ENCODE results near the gene RTF1.

Gene RTF1

DNA sequence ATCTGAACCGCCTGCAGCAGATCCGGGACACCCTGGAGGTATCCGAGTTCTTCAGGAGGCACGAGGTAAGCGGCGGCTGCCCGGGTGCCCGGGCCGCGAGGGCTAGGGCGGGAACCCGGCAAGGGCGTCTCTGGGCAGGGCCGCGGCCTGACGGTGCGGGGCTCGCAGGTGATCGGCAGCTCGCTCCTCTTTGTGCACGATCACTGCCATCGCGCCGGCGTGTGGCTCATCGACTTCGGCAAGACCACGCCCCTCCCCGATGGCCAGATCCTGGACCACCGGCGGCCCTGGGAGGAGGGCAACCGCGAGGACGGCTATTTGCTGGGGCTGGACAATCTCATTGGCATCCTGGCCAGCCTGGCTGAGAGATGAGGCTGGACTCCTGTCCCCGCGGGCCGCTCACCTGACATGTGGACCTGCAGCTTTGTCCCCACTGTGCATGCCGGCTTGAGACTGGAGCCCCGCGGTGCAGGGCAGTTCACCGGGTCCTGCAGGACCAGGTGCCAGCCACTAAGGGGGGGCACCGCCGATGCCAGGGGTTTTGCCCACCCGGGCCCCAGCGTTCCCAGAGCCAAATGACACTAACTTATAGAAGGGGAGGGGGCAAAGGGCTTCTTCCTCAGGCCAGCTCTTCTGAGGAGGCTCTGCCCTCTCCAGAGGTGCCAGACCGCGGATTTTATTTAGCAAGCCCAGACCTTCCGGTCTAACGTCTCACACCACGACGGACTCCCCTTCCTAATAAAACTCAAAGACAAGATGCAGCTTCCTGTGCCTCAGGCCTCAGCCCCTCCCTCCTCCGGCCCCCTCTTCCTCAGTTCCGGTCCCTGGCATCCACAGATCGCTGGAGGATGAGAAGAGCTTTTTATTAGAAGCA, 86.1 kb downstream of the RTF1 start:
- no peak for DNase-seq (ENCODE audit: low read depth in 1 of 2, low spot score in 1 of 2)

DNA sequence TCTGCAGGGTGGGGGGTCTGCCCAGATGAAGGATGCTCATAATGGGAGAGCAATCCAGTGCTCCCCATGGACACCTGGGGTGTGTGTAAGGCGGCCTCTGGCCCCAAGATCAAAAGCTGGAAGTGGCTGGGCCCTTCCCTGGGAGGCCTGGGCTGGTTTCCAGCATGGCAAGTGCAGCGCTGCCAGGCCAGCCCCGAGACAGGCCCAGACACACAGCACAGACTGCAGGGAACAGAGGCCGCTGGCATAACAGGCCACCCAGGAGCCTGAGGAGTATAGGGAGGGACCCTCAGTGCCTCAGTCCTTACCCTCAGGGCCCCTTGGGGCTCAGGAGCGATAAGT, 86.7 kb downstream of the RTF1 start:
- DNase-seq (ENCODE audit: low read depth in 1 of 2, low spot score in 1 of 2): no peak

DNA sequence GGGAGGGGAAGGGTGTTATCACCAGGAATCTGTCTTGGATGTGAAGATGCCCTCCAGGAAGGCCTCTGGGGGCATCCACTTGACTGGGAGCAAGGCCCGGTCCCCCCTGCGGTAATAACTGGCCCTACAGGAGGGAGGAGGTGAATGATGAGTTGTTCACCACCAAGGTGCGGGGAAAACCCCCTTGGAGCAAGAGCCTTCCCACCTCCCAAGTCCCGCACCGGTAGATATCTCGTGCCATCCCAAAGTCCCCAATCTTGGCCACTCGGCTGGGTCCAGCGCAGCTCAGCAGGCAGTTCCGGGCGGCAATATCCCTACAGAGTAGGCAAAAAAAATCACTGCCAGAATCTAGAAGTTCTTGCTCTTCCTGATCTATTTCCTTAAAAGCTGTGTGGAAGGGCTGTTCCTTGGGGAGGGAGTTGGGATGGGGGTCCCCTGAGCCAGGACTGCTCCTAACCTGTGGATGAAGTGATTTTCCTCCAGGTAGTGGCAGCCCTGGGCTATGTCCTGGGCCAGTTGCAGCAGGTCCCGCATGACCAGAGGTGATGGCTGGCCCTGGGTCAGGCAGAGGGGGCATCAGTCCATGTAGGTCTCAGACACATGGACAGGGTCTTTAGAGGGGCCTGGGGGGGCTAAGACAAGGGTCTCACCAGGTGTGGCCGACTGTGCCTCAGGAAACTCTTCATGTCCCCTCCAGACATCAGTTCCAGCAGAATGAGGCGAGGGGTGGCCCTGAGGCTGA, 88.0 kb downstream of the RTF1 start:
- no peak for DNase-seq (ENCODE audit: low read depth in 1 of 2, low spot score in 1 of 2)

DNA sequence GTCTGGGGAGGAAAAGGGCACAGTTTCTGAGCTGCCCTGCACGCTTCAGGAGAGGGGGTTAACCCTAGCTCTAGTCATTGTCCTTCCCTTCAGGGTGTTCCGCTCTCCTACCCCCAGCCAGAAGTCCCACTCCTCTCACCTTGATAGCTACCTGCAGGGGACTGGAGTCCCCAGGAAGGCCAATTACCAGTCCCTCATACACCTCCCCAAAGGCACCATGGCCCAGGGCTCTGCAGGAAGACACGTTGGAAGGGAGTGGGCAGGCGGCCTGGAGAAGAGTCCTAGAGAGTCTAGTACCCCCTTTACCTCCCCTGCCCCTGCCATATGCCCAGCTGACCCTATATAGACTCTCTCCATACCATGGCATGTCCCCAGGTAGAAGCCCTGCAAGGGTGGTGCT, 88.9 kb downstream of the RTF1 start:
- DNase-seq (ENCODE audit: low read depth in 1 of 2, low spot score in 1 of 2): no peak

DNA sequence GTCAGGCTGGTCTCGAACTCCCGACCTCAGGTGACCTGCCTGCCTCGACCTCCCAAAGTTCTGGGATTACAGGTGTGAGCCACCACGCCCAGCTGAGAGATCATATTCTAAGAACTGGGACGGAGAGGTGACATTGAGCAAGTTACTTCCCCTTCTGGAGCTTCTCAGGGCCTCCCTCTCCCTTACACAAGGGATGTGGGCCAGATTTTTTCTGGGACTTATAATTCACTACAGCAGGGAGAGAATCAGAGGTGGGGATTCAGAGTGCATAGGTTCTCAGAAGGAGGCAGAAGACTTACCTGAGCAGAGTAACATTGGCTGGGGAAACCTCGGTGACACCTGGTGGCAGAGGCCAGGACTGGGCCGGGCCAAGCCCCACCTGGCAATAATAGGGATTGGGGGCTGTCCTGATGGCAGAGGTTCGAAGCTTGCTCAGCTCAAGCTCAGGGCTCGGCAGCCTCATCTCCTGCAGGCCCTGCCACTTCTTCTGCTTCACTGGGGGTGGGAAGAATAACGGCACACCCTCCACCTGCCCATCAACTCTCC, 90.0 kb downstream of the RTF1 start:
- no peak for DNase-seq (ENCODE audit: low read depth in 1 of 2, low spot score in 1 of 2)

DNA sequence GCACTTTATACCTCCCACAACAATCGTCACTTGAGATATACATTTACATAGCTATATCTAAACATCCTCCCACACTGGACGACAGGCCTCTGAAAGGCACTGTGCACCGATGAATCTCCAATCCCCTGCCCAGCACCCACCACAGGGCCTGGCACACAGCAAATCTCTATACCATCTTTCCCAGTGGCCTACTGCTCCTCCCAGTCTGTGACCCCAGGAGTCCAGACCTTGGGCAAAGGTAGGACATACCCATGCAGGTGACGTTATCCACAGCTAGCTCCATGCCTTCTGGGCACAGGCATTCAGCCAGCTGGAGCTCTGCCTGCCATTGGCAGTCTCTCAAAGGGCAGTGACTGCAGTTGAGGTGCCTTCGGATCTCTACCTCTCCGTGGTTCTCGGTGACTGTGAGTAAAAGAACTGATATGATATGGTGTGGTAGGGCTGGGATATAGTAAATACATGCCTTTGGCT, 91.0 kb downstream of the RTF1 start:
- no peak for DNase-seq (ENCODE audit: low read depth in 1 of 2, low spot score in 1 of 2)

DNA sequence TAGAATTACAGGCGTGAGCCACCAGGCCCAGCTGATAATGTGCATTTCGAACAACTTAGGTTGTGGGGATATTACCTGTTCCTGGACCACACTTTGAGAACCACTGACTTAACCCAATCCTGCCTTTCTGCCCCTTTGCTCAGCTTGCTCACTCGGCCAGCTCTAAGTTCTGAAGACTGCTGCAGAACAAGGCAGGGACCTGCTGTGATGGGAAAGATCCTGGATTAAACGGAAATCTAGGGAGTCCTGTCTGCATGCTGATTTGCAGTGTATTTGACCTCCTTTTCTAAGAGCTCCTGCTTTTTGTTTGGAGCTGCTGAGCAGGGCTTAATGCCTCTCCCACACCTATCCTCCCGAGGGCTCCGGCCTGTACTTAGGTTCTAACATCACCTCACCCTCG, 93.8 kb downstream of the RTF1 start:
- DNase-seq (ENCODE audit: low read depth in 1 of 2, low spot score in 1 of 2): no peak

DNA sequence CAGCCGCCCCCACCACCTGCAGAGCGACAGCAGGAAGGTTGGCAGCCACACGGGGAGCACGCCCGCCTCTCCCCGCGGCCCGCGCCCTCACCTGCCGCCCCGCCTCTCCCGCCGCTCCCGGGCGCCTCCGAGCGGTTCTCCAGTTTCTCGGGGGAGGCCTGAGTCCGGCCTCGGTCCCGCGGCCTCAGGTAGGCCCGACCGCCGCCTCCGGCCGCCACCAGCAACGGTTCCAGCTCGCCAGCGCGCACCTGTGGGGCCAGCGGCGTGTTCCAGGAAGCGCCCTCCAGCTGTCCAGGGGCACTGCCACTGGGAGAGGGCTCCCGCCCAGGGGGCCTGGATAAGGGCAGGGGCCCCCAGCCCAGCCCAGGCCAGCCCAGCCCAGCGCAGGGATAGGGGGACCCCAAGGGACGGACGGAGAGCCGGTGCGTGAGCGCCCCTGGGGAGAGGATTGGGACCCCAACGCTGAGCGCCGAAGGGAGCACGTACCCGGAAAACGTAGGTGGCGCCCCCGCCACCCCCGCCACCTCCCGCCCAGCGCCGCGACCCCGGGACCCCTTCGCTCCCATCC, 94.5 kb downstream of the RTF1 start:
- DNase-seq (ENCODE audit: low read depth in 1 of 2, low spot score in 1 of 2): no peak

DNA sequence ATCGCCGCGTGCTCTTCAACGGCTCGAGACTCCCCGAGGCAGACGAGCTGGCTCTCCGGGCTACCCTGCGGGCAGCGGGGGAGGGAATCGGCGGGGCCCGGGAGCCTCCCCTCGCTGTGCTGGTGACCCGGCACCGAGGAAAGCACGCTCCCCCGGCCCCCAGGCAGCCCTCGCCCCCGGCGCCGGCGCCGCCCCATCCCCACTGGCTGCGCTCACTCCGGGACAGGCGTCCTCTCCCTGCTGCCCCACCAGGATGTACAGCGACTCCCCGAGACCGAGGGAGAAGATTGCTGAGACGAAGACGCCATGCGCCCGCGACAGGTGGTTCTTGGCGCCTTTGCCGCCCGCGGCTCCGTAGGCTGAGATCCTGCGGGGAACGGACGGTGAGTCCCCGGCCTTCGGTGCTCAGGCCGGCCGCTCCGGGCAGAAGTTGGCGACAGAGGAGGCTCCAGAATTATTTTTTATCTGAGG, 95.0 kb downstream of the RTF1 start:
- no peak for DNase-seq (ENCODE audit: low read depth in 1 of 2, low spot score in 1 of 2)

DNA sequence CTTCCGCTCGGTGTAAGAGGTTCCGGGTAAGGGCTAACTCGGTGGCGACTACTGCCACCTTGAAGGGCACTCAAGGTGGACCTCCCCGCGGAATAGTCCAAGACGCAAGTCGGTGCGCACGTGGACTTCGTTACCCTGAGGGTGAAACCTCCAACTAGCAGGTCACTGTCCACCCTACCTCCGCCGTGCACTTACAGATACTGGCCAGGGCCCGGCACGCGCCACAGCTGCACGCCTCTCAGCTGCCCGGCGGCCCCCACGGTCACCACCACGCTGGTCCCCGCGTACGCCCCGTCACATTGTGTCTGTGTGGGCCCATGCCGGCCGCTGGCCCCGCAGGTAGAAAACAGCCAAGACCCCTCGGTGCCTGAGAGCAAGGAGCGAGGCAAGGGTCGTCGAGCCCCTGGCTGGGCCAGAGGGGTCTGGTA, 95.6 kb downstream of the RTF1 start:
- no peak for DNase-seq (ENCODE audit: low read depth in 1 of 2, low spot score in 1 of 2)

DNA sequence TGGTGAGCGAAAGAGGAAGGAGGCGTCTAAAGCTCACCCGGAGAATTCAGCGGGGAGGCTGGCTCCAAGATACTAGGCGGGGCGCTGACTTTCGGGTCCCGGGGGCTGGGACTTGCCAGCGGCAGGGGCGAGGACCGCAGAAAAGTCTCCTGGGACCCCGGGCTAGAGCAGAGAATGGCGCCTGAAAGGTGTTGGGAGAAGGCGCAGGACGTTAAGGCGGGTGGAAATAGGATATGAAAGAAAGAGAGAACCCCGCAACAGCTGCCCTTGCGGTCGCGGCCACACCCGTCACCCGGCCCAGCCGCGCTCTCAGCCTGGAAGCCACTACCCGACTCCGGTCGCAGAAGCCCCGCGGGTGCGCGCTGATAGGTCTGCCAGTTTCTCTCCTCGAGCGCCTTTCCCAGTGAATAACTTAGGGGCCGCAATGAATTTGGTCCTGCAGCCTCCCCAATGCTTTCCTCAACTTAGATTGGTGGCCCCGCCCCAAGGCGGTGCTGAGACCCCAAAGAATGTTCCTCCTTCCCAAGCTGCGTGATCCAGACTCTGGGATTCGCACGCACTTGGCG, 96.1 kb downstream of the RTF1 start:
- DNase-seq (ENCODE audit: low read depth in 1 of 2, low spot score in 1 of 2): no peak

DNA sequence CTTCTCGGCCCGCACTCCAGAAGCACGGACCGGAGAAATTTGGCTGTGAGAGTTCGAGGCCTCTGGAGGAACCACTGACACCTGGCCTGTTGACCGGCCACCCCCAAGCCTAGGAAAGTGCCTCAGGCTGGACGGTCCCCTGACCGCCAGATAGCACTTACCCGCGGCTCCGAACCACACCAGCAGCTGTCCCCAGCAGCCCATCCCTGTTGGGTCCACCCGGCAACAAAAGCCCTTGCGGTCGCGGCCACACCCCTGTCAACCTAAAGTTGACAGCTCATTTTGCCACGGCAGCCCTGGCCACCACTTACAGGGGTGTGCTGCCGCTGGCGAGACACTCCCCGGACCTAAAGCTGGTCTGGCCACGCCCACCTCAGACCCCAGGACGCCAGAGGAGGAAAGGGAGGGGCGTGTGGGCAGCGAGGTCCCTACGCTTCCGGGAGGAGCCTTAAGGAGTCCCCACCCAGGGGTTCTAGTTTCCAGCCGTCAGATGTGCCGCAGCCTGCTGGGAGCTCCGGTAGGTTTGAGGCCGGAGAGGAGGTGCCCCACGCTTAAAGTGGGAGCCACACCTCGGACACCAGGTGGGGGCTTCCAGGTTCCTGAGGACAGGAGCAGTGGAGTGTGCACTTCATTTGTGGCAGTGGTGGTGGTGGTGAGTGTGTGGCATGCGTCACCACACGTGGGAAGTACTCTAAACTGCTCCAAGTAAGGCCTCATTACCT, 96.8 kb downstream of the RTF1 start, which contains the start of gene LTK:
LTK (minus strand) TSS at position 322 of the 722 bp plus-strand sequence; CDS start at position 204, 118 bp downstream.
- no peak for DNase-seq (ENCODE audit: low read depth in 1 of 2, low spot score in 1 of 2)

DNA sequence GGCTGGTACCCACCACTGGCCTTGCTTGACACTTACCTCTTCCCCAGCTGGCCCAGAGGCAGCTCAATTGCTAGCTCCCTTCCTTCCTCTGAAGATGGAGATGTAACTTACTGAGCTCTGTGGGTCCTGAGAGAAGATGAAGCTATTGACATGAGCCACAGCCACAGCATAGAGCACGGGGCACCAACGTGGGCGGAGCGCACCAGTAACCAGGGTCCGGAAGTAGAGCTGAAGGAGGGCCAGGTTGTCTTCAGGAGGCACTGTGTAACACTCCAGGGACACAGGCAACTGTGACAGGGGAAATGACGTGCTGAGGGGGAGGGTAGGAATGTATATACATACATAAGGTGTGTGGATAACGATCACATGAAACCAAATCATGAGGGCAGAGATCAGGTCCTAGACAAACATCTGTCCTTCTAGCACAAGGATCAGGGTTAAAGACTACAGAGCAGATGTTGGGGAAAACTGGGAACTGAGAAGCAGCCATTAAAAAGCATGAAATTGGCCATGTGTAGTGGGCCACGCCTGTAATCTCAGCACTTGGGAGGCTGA, 101.1 kb downstream of the RTF1 start:
- DNase-seq (ENCODE audit: low read depth in 1 of 2, low spot score in 1 of 2): no peak

DNA sequence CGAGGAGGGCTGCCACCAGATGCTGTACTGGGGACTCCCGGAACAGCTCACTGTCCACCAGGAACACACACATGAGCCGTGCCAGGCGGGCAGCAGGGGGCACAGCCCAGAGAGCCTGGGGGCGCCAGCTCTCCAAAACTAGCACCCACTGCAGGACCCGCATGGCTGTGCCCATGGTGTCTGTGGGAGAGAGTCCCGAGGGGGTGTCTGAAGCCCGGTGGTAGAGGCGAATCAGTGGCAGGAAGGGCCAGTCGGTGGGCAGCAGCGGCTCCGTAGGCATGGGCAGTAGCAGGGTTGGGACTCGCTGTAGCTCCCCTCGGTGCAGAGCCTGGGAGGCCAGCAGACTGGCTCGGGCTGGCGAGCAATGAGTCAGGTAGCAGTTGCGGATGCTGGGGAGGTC, 103.7 kb downstream of the RTF1 start:
- DNase-seq (ENCODE audit: low read depth in 1 of 2, low spot score in 1 of 2): no peak

DNA sequence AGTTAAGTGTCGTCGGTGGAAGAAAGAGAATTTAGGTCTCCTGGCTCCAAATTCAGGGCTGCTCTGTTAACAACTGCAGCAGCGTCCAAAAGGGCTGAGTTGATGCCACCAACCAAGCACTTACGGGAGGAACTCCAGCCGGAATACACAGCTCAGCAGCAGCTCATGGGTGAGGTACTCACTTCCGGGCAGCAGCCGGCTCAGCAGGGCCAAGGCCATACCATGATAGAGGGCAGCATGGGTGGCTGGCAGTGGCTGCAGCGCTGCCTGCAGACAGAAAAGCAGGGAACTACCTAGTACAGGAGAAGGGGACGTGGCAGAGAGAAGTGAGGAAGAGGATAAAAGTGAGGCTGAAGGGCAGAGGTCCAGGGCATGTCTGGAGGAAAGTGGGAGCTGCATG, 104.7 kb downstream of the RTF1 start:
- DNase-seq (ENCODE audit: low read depth in 1 of 2, low spot score in 1 of 2): no peak

DNA sequence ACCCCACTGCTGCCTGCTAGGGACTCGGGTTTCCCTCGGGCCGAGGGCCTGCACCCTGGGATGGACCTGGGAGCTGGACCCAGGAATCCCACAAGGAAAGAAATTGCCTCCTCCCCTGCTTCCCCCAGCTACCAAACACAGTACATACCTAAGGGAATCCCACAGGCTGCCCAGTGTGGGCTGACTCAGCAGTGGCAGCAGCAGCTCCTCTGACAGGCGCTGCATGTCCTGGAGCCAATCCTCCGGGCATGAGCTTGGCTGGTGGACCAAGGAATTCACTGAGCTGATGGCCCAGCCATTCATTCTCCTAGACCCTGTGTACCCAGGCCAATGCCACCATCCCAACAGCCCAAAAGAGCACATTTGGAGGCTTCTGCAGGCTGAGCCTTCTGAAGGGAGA, 106.2 kb downstream of the RTF1 start:
- no peak for DNase-seq (ENCODE audit: low read depth in 1 of 2, low spot score in 1 of 2)

DNA sequence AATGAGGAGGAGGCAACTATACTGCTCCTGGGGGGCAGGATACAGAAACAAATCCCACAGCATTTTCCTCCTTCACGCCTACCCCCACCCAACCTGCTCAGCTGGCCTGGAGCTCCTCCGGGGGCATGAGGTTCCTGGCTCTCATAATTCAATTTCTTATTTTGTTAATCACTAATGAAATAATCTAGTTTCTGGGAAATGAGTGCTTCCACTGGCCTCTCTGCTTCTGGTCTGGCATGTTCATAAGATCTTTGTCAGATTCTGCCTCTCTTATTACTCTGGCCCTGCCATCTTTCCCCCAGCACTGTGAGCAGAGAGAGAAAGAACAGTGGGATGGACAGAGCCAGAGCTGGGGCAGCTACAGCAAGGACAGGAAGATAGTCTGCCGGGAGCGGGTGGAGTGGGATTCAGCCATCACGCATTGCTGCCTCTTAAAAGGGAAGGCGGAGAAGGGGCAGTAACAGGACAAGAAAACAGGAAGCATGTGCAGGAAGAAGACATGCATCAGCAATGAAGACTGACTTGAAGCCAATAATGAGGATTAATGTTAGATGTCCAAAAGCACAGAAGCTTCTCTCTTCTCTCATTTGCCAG, 113.6 kb downstream of the RTF1 start:
- no peak for DNase-seq (ENCODE audit: low read depth in 1 of 2, low spot score in 1 of 2)
